WERI-Rb-1 (cell line): ENCODE measurements around the gene ANAPC5.

Experiments
- DNase-seq: peaks from one replicate; pipeline ENCODE4 v3.0.0-alpha.2; 2020
- H3K27ac ChIP-seq: fragments of 250-450 bp; sonication (Bioruptor Pico); 2 replicates; pipeline ENCODE4 v1.5.1; 2020; ENCODE audit warnings: mild to moderate bottlenecking, moderate library complexity
- H3K27me3 ChIP-seq: fragments of 250-450 bp; sonication (Bioruptor Pico); 2 replicates; pipeline ENCODE4 v1.5.1; 2021; ENCODE audit warnings: mild to moderate bottlenecking, low read depth, moderate library complexity; ENCODE audit not compliant: insufficient read depth, severe bottlenecking
- H3K36me3 ChIP-seq: fragments of 250-450 bp; sonication (Bioruptor Pico); 2 replicates; pipeline ENCODE4 v1.5.1; 2020; ENCODE audit warnings: mild to moderate bottlenecking, moderate library complexity
- H3K4me3 ChIP-seq: 2 replicates; pipeline ENCODE4 v1.5.1; 2011; ENCODE audit warnings: low read depth, mild to moderate bottlenecking, control low read depth, low read length
- H3K9me3 ChIP-seq: fragments of 250-450 bp; sonication (Bioruptor Pico); 2 replicates; pipeline ENCODE4 v1.5.1; 2021; ENCODE audit warnings: mild to moderate bottlenecking, moderate library complexity; ENCODE audit not compliant: severe bottlenecking
- CTCF ChIP-seq: IDR thresholded peaks from 2 replicates; pipeline ENCODE4 v1.5.1; 2011; ENCODE audit warnings: low read depth, mild to moderate bottlenecking, control low read depth, inconsistent platforms, low read length

ANAPC5 gene

GRCh38 chr12:121277374-121277759, 74.8 kb downstream of the ANAPC5 start:
- Histone ChIP-seq H3K27ac (no peak overlapping the region), H3K36me3 (no peaks in the 10 kb centered on the region), H3K27me3 (no peaks in the 10 kb centered on the region), H3K9me3 (no peaks in the 10 kb centered on the region), H3K4me3 (no peak overlapping the region)
- no peak for DNase-seq
- TF ChIP-seq CTCF = no peak

DNA sequence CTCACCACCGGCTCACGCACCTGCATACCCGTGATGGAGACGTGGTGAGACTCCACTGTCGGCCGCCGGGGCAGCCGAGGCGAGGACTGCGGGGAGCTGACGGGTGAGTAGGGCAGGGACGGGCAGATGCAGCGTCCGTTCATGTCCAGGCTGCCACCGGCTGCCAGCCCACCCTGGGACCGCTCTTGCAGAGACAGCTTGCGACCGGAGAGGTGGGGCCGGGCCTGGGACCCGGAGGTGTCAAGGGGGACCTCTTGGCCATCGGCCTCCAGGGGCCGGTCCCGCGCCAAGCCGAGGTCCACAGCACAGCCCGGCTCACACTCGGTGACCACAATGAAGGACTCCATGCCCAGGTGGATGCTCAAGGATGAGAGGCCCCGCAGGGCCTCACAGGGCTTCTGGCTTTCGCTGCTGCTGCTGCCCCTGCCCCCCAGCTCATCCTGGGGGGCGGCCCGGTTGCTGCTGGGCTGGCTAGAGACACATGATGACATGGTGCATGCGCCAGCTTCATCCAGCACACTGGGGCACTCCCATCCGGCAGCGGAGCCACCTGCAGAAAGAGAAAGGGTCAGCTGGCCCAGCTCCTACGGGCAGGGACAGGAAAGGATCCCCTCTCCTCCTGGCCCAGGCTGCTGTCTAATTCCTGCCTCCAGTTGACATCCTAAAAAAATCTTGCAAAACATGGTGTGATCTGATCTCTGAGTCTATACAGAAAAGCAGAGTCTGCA, 78.0 kb downstream of the ANAPC5 start:
- TF ChIP-seq CTCF = no peak
- no peak overlapping the region for H3K27ac ChIP-seq
- DNase-seq = no peak
- H3K36me3 ChIP-seq = peaks cover 5% of the 10 kb centered on the region
- no peaks in the 10 kb centered on the region for H3K27me3 ChIP-seq
- no peak overlapping the region for H3K4me3 ChIP-seq
- H3K9me3 ChIP-seq = no peaks in the 10 kb centered on the region

DNA sequence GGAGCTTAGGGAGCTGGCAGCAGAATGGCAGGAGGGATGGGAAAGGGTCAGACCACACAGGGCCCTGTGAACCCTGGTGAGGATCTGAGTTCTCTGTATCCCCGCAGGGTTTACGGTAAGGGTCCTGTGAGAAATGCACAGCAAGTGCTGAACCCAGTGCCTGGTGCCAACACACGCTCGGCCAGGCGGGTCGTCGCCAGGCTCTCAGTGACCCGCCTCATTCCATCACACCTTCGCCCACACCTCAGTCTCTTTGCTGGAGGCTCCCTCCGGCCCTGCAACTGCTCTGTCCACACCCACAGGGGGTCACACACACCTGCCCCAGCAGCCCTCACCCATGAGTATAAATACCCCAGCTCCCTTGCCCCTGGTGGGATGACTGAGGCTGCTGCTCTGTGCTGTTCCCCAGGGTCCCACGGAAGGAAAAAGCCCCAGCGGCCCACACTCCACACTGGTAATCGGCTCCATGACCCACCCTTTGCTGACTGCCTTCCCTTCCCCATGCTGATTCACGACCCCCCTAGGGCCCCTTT, 78.8 kb downstream of the ANAPC5 start:
- no peak for DNase-seq
- TF ChIP-seq CTCF = no peak
- Histone ChIP-seq H3K27ac (no peak overlapping the region), H3K27me3 (no peaks in the 10 kb centered on the region), H3K9me3 (no peaks in the 10 kb centered on the region), H3K4me3 (no peak overlapping the region), H3K36me3 (peaks cover 11% of the 10 kb centered on the region)

- no peaks in the 10 kb centered on the region for H3K27me3 ChIP-seq
- no peak for TF ChIP-seq CTCF
- DNase-seq = no peak
- H3K27ac ChIP-seq = no peak overlapping the region
- peaks cover 15% of the 10 kb centered on the region for H3K36me3 ChIP-seq
- no peaks in the 10 kb centered on the region for H3K9me3 ChIP-seq
- no peak overlapping the region for H3K4me3 ChIP-seq
These were observed 84.4 kb downstream of the ANAPC5 start for GRCh38 chr12:121267822-121268221.

GRCh38 chr12:121264951-121265515, 87.2 kb downstream of the ANAPC5 start:
- no peaks in the 10 kb centered on the region for H3K27me3 ChIP-seq
- no peaks in the 10 kb centered on the region for H3K9me3 ChIP-seq
- no peak for TF ChIP-seq CTCF
- no peak overlapping the region for H3K27ac ChIP-seq
- no peak overlapping the region for H3K4me3 ChIP-seq
- peaks cover 27% of the 10 kb centered on the region for H3K36me3 ChIP-seq
- no peak for DNase-seq
